Astrocyte of the spinal cord (primary cell): Measurements from ENCODE around the gene PDGFC.

Experiments
- DNase-seq: peaks from one replicate; pipeline ENCODE4 v3.0.0; 2011; ENCODE audit warnings: low read depth, low spot score
- H3K4me3 ChIP-seq: 2 replicates; pipeline ENCODE4 v1.5.1; 2011; ENCODE audit warnings: low read depth, mild to moderate bottlenecking, low read length, moderate library complexity
- in situ Hi-C: cut with HindIII; loops from 2 replicates; pipeline ENCODE4 v1.10.0; 2017; ENCODE audit warnings: low sequenced_read_pairs
- TF ChIP-seq, protein P1 (sequence below): IDR thresholded peaks from 2 replicates; pipeline ENCODE4 v1.5.1; 2012; ENCODE audit warnings: low read depth, mild to moderate bottlenecking, low read length, inconsistent platforms

Gene PDGFC

GRCh38 chr4:156779042-156779441, 192.6 kb downstream of the PDGFC start:
- TF ChIP-seq, protein P1, sequence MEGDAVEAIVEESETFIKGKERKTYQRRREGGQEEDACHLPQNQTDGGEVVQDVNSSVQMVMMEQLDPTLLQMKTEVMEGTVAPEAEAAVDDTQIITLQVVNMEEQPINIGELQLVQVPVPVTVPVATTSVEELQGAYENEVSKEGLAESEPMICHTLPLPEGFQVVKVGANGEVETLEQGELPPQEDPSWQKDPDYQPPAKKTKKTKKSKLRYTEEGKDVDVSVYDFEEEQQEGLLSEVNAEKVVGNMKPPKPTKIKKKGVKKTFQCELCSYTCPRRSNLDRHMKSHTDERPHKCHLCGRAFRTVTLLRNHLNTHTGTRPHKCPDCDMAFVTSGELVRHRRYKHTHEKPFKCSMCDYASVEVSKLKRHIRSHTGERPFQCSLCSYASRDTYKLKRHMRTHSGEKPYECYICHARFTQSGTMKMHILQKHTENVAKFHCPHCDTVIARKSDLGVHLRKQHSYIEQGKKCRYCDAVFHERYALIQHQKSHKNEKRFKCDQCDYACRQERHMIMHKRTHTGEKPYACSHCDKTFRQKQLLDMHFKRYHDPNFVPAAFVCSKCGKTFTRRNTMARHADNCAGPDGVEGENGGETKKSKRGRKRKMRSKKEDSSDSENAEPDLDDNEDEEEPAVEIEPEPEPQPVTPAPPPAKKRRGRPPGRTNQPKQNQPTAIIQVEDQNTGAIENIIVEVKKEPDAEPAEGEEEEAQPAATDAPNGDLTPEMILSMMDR: no peak
- H3K4me3 ChIP-seq: no peak overlapping the region
- in situ Hi-C loops: no loop called here
- peak; percentile 74 for DNase-seq

GRCh38 chr4:156778606-156779005, 193.0 kb downstream of the PDGFC start:
- TF ChIP-seq, protein P1: no peak
- DNase-seq: peak; percentile 70
- H3K4me3 ChIP-seq: no peak overlapping the region
- in situ Hi-C loops: no loop called here

DNA sequence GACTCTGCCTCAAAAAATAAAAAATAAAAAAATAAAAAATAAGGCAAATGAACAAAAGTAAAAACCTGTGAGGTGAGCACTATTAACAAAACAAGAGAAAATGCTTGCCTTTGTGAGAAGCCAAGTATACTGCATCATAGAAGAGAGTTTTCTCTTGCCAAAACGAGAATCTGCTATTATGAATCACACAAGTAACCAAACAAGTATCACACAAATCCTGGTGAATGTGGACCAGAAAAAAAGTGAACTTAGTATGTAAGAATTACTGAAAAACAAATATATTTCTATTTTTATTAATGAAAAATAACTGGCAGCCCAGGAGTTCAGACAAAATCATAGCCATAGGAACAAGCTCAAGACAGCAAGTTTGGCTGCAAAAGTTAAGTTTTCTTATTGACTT, 193.5 kb downstream of the PDGFC start:
- peak; percentile 64 for DNase-seq
- no peak overlapping the region for H3K4me3 ChIP-seq
- in situ Hi-C loops: no loop called here
- TF ChIP-seq, protein P1: no peak

GRCh38 chr4:156775813-156776212, 195.8 kb downstream of the PDGFC start:
- TF ChIP-seq, protein P1: no peak
- in situ Hi-C loops: no loop called here
- DNase-seq: no peak
- peak overlapping the region; percentile 2 for H3K4me3 ChIP-seq

GRCh38 chr4:156774422-156774821, 197.2 kb downstream of the PDGFC start:
- TF ChIP-seq, protein P1: no peak
- peak; percentile 92 for DNase-seq
- no peak overlapping the region for H3K4me3 ChIP-seq
- in situ Hi-C loops: no loop called here

DNA sequence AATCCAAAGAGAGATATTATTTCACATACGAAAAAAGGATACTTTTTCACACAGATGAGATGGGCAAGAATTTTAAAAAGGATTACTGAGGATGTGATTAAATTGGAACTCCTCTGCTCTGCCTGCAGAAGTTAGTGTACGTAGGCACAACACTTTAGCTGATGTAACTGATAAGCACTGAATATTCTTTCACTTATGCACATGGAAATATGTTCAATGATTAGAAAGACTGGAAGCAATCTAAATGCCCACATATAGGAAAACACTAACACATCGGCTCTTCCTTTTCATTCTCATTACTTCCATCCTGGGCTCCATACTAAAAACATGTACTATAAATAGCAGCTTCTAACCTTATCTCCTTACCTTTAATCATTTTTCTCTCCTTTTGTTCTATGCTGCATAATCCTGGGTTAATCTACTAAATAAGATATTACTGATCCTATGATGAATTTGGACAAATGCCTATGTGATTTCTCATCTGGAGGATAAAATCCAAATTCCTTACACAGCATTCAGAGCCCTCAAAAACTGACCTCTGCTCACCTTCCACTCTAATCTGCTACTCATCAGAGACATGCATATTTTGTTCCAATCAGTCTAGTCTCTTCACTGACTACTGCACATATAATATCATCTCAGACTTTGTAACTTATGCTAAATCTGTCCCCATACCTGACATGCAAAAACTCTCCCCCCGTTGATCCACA, 197.8 kb downstream of the PDGFC start:
- TF ChIP-seq, protein P1: no peak
- no peak overlapping the region for H3K4me3 ChIP-seq
- in situ Hi-C loops: no loop called here
- DNase-seq: no peak
